Neural crest cell (in vitro differentiated cells): ENCODE data around the gene CNKSR2. TPM values are rescaled to one million over a fixed set of nuclear protein-coding genes. Genes with fewer than 3 reads are reported as not detected.
"Not testable (repeated sequence)": the region's sequence is repeated elsewhere in the genome, so short reads cannot be mapped to it uniquely, and the experiment has no call there.

ENCODE experiments used
- DNase-seq: peaks from one replicate; pipeline ENCODE4 v3.0.0; 2021; ENCODE audit warnings: low read depth, mixed read lengths, low spot score
- H3K27ac Mint-ChIP-seq: one replicate; pipeline ENCODE4 v1.8.0; 2021; ENCODE audit warnings: mild to moderate bottlenecking, mixed read lengths; ENCODE audit not compliant: unreplicated experiment
- H3K27me3 Mint-ChIP-seq: 2 replicates; pipeline ENCODE4 v1.8.0; 2021; ENCODE audit warnings: low read depth, mild to moderate bottlenecking, mixed read lengths
- H3K36me3 Mint-ChIP-seq: 2 replicates; pipeline ENCODE4 v1.8.0; 2021; ENCODE audit warnings: low read depth, mild to moderate bottlenecking, mixed read lengths
- H3K4me1 Mint-ChIP-seq: 2 replicates; pipeline ENCODE4 v1.8.0; 2021; ENCODE audit warnings: mixed read lengths
- H3K4me3 Mint-ChIP-seq: one replicate; pipeline ENCODE4 v1.8.0; 2021; ENCODE audit warnings: mild to moderate bottlenecking, mixed read lengths
- H3K9me3 Mint-ChIP-seq: 2 replicates; pipeline ENCODE4 v1.8.0; 2021; ENCODE audit warnings: mixed read lengths
- CTCF ChIP-seq: fragments of 200-600 bp; sonication (generic); conservative IDR thresholded peaks from 2 replicates; pipeline ENCODE4 v1.5.0; 2021; ENCODE audit warnings: antibody characterized with exemption, mild to moderate bottlenecking
- total RNA-seq: library from RNA; stranded (reverse); gene quantifications from 2 replicates; pipeline ENCODE4 v1.2.1, GENCODE V29; 2021

Gene CNKSR2
- total RNA-seq, 1 donor from 2014 or later, result 22.4 TPM

DNA sequence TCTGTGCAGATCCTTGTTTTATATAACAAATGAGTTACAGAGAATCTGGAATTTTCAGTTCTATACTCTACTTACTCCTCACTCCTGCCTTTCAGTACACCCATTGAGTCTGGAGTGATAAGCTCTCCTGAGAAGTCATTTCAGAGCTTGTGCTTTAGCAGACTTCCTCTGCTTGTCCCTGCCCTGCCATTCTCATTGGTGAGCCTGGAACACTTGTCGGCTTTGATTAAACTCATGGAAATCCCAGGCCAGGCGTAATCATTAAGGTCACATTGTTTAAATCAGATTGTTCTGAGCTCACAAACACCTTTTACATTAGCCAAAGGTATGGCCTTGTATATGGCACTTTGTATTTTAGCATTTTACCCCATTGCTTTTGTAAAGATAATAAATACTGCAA is 102.7 kb downstream of the CNKSR2 start:
- DNase-seq, result no peak
- peaks cover 10% of the 10 kb centered on the region for H3K4me1 Mint-ChIP-seq
- H3K4me3 Mint-ChIP-seq, result no peak overlapping the region

GRCh38 chrX:21479695-21480270 is 105.6 kb downstream of the CNKSR2 start:
- peak; percentile 81 for TF ChIP-seq CTCF
- H3K4me1 Mint-ChIP-seq, result peaks cover 5% of the 10 kb centered on the region
- no peak for DNase-seq
- no peak overlapping the region for H3K4me3 Mint-ChIP-seq
- H3K36me3 Mint-ChIP-seq, result peaks cover 2% of the 10 kb centered on the region
- H3K27ac Mint-ChIP-seq, result no peak overlapping the region
- no peaks in the 10 kb centered on the region for H3K9me3 Mint-ChIP-seq
- no peaks in the 10 kb centered on the region for H3K27me3 Mint-ChIP-seq

More for the DNA sequence above, 102.7 kb downstream of the CNKSR2 start:
- H3K9me3 Mint-ChIP-seq, result no peaks in the 10 kb centered on the region
- no peak for TF ChIP-seq CTCF
- no peak overlapping the region for H3K27ac Mint-ChIP-seq
- no peaks in the 10 kb centered on the region for H3K36me3 Mint-ChIP-seq
- H3K27me3 Mint-ChIP-seq, result no peaks in the 10 kb centered on the region

DNA sequence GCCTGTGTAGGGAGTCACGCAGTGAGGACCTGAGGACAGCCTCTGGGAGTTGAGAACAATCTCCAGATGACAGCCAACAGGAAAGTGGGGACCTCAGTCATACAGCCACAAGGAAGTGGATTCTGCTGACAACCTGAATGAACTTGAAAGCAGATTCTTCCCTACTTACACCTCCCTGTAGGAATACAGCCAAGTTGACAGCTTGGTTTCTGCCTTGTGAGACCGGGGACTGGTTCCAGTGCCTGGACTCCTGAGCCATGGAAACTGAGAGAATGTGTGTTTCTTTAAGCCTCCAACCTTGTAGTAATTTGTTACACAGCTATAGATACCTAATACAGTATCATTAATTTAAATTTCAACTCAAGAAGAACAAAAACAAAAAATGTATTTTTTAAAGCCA is 107.5 kb downstream of the CNKSR2 start:
- no peaks in the 10 kb centered on the region for H3K27me3 Mint-ChIP-seq
- H3K36me3 Mint-ChIP-seq, result peaks cover 2% of the 10 kb centered on the region
- TF ChIP-seq CTCF, result no peak
- H3K27ac Mint-ChIP-seq, result no peak overlapping the region
- H3K4me1 Mint-ChIP-seq, result peaks cover 5% of the 10 kb centered on the region
- DNase-seq, result no peak
- H3K9me3 Mint-ChIP-seq, result no peaks in the 10 kb centered on the region
- no peak overlapping the region for H3K4me3 Mint-ChIP-seq

DNA sequence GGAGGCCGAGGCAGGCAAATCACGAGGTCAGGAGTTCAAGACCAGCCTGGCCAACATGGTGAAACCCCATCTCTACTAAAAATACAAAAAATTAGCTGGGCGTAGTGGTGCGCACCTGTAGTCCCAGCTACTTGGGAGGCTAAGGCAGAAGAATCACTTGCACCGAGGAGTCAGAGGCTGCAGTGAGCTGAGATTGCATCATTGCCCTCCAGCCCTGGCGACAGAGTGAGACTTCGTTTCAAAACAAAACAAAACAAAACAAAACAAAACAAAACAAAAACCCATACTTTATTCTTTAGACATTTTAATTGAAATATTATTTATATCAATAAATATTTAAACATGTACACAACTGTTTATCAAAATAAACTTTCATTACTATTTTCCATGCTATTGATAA is 109.8 kb downstream of the CNKSR2 start:
- not testable (repeated sequence) for H3K36me3 Mint-ChIP-seq, H3K4me3 Mint-ChIP-seq, H3K27ac Mint-ChIP-seq, H3K27me3 Mint-ChIP-seq, DNase-seq, H3K9me3 Mint-ChIP-seq
- H3K4me1 Mint-ChIP-seq, result peaks cover 11% of the 10 kb centered on the region

DNA sequence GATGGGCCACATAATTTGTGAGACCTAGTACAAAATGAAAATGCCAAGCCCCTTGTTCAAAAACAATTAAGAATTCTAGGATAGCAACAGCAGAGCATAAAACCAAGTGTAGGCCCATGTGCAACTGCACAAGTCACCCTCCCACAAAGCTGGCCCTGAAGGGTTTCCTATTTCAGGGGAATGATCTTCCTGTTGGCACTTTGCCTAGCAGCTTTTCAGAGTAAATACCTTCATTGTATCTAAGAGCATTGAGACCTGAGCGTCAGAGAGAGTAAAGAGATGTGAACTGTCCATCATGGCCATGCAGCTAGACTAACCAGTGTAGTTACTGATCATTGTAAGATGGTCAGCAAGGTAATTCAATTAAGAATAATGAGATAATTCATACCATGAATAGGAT is 113.6 kb downstream of the CNKSR2 start:
- no peak overlapping the region for H3K4me3 Mint-ChIP-seq
- no peak for TF ChIP-seq CTCF

GRCh38 chrX:21490341-21490740 is 116.1 kb downstream of the CNKSR2 start:
- Mint-ChIP-seq H3K27ac (no peak overlapping the region), H3K27me3 (no peaks in the 10 kb centered on the region), H3K36me3 (no peaks in the 10 kb centered on the region), H3K4me1 (peaks cover 13% of the 10 kb centered on the region), H3K9me3 (no peaks in the 10 kb centered on the region), H3K4me3 (no peak overlapping the region)
- TF ChIP-seq CTCF, result no peak
- DNase-seq, result no peak

More for the DNA sequence above, 113.6 kb downstream of the CNKSR2 start:
- Mint-ChIP-seq H3K4me1 (peaks cover 6% of the 10 kb centered on the region), H3K36me3 (peaks cover 2% of the 10 kb centered on the region), H3K27me3 (no peaks in the 10 kb centered on the region), H3K9me3 (no peaks in the 10 kb centered on the region), H3K27ac (no peak overlapping the region)
- no peak for DNase-seq
